GM08714 (cell line): ENCODE data around the gene AFF2.
"Not testable (repeated sequence)": the region's sequence is repeated elsewhere in the genome, so short reads cannot be mapped to it uniquely, and the experiment has no call there.

Experiments used
- H3K4me3 ChIP-seq: fragments of 200-500 bp; sonication (Bioruptor generic); 2 replicates; pipeline ENCODE4 v1.5.1; 2014; ENCODE audit warnings: mild to moderate bottlenecking, low read length, inconsistent platforms
- ZNF274 ChIP-seq: IDR thresholded peaks from 2 replicates; pipeline ENCODE4 v1.6.1; 2012; ENCODE audit warnings: mild to moderate bottlenecking, low read depth, low read length

The AFF2 gene

GRCh38 chrX:148664995-148665394, 164.6 kb downstream of the AFF2 start:
- no peak for TF ChIP-seq ZNF274

GRCh38 chrX:148669175-148669574, 168.8 kb downstream of the AFF2 start:
- not testable (repeated sequence) for H3K4me3 ChIP-seq

More at GRCh38 chrX:148664995-148665394, 164.6 kb downstream of the AFF2 start:
- no peak overlapping the region for H3K4me3 ChIP-seq

GRCh38 chrX:148670277-148670676, 169.9 kb downstream of the AFF2 start:
- H3K4me3 ChIP-seq, result no peak overlapping the region
- TF ChIP-seq ZNF274, result no peak

- H3K4me3 ChIP-seq, result no peak overlapping the region
- TF ChIP-seq ZNF274, result no peak
These were observed 172.1 kb downstream of the AFF2 start for GRCh38 chrX:148672517-148672916.

GRCh38 chrX:148681605-148682004, 181.2 kb downstream of the AFF2 start:
- H3K4me3 ChIP-seq, result no peak overlapping the region
- TF ChIP-seq ZNF274, result no peak

- no peak for TF ChIP-seq ZNF274
- no peak overlapping the region for H3K4me3 ChIP-seq
These were observed 181.8 kb downstream of the AFF2 start for GRCh38 chrX:148682206-148682605.

- no peak for TF ChIP-seq ZNF274
- H3K4me3 ChIP-seq, result no peak overlapping the region
These were observed 191.0 kb downstream of the AFF2 start for GRCh38 chrX:148691456-148691855.

- H3K4me3 ChIP-seq, result no peak overlapping the region
- TF ChIP-seq ZNF274, result no peak
These were observed 194.8 kb downstream of the AFF2 start for GRCh38 chrX:148695255-148695654.

GRCh38 chrX:148698221-148698620, 197.8 kb downstream of the AFF2 start:
- TF ChIP-seq ZNF274, result no peak
- no peak overlapping the region for H3K4me3 ChIP-seq

- no peak overlapping the region for H3K4me3 ChIP-seq
- TF ChIP-seq ZNF274, result no peak
These were observed 199.6 kb downstream of the AFF2 start for GRCh38 chrX:148700021-148700420.

GRCh38 chrX:148713981-148714380, 213.6 kb downstream of the AFF2 start:
- no peak for TF ChIP-seq ZNF274

GRCh38 chrX:148715361-148715760, 214.9 kb downstream of the AFF2 start:
- H3K4me3 ChIP-seq, result no peak overlapping the region
- TF ChIP-seq ZNF274, result no peak

More at GRCh38 chrX:148713981-148714380, 213.6 kb downstream of the AFF2 start:
- H3K4me3 ChIP-seq, result no peak overlapping the region

GRCh38 chrX:148722966-148723365, 222.5 kb downstream of the AFF2 start:
- TF ChIP-seq ZNF274, result no peak
- H3K4me3 ChIP-seq, result no peak overlapping the region

- no peak for TF ChIP-seq ZNF274
- no peak overlapping the region for H3K4me3 ChIP-seq
These were observed 223.1 kb downstream of the AFF2 start for GRCh38 chrX:148723551-148723950.

GRCh38 chrX:148728901-148729300, 228.5 kb downstream of the AFF2 start:
- H3K4me3 ChIP-seq, result no peak overlapping the region
- TF ChIP-seq ZNF274, result no peak

- TF ChIP-seq ZNF274, result no peak
These were observed 232.3 kb downstream of the AFF2 start for GRCh38 chrX:148732743-148733142.

GRCh38 chrX:148741441-148741840, 241.0 kb downstream of the AFF2 start:
- no peak overlapping the region for H3K4me3 ChIP-seq
- TF ChIP-seq ZNF274, result no peak

More at GRCh38 chrX:148732743-148733142, 232.3 kb downstream of the AFF2 start:
- H3K4me3 ChIP-seq, result no peak overlapping the region

- no peak overlapping the region for H3K4me3 ChIP-seq
- no peak for TF ChIP-seq ZNF274
These were observed 254.7 kb downstream of the AFF2 start for GRCh38 chrX:148755111-148755510.
